ENCODE measurements around the gene HPGD. TPM values are rescaled to one million over a fixed set of nuclear protein-coding genes. Genes with fewer than 3 reads are reported as not detected.

HPGD gene
- total RNA-seq, 2 donors from 2014 or later: 0.33 to 9.1 TPM

- no peak overlapping the region for H3K4me3 ChIP-seq
- no peak overlapping the region for H3K27ac ChIP-seq
Observed at GRCh38 chr4:174524242-174524641, 2.0 kb upstream of the HPGD start.

GRCh38 chr4:174523025-174523693, 871 bp upstream of the HPGD start:
- ATAC-seq (peak; percentile 15), DNase-seq (no peak)
- Histone ChIP-seq H3K9me3 (no peaks in the 10 kb centered on the region), H3K4me3 (no peak overlapping the region), H3K4me1 (peaks cover 11% of the 10 kb centered on the region), H3K27me3 (no peaks in the 10 kb centered on the region), H3K36me3 (replicated peaks in 1 of 2; ENCODE audit: insufficient read depth in 1 of 2, low read depth in 2 of 2) (no peaks in the 10 kb centered on the region), H3K27ac (no peak overlapping the region)
- WGBS, 2 donors: 61 to 67% methylated on average over 10 of the region's 10 CpGs
- TF ChIP-seq CTCF (IDR thresholded peaks at IDR 0.05): no peak
- TF ChIP-seq POLR2A (IDR thresholded peaks at IDR 0.05): no peak
- intact Hi-C loops (cut with DNase I): no loop called here

More at GRCh38 chr4:174524242-174524641, 2.0 kb upstream of the HPGD start:
- intact Hi-C loops (cut with DNase I): no loop called here
- no peaks in the 10 kb centered on the region for H3K27me3 ChIP-seq
- peaks cover 11% of the 10 kb centered on the region for H3K4me1 ChIP-seq
- ATAC-seq (no peak), DNase-seq (peak in 2 of 4 donors; percentile 6 to 9)
- WGBS, 2 donors: 9 to 13% methylated on average over 4 of the region's 4 CpGs
- no peak for TF ChIP-seq CTCF (IDR thresholded peaks at IDR 0.05)
- no peak for TF ChIP-seq POLR2A (IDR thresholded peaks at IDR 0.05)
- H3K9me3 ChIP-seq: no peaks in the 10 kb centered on the region
- H3K36me3 ChIP-seq (replicated peaks in 1 of 2; ENCODE audit: insufficient read depth in 1 of 2, low read depth in 2 of 2): no peaks in the 10 kb centered on the region

DNA sequence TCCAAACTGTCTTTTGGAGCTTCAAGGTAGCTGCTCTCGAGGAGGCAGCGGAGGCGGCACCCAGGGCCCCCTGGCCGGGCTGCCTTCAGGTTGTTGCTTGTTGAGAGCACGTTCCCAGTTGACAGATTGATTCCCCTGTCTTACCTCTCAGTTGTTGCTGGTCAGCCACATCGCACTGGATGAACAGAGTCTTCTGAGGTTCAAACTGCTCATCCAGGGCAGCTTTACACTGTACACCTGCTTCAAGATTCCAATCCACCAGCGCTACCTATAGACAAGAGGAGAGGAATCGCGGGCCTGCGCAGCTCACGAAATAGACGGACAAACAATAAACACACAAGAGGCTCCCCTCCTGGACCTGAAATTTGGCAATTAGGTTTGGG, 497 bp downstream of the HPGD start:
- no peak overlapping the region for H3K27ac ChIP-seq
- 0 to 1% methylated on average over 11 to 12 of the region's 12 CpGs for WGBS, 2 donors

DNA sequence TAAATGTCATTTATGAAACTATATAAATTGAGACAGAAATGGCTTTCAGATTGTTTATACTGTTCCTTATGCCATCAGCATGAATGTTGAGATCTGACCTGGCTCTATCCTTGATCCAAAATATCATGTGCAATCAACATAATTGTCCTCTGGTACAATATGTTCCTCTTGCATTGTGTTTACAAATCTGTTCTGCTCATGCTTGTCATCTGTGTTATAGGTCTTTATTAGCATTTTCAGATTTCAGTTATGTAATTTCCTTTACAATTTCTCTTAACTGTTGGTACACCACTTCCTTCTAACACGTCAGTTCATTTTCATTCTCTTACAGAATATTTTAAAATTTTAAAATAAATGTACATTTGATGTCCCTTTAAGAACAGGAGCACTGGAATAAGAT, 1.6 kb downstream of the HPGD start:
- H3K27me3 ChIP-seq: no peaks in the 10 kb centered on the region
- DNase-seq (no peak), ATAC-seq (no peak)
- WGBS, 2 donors: 69 to 78% methylated on average over 1 of the region's 1 CpG
- no peak for TF ChIP-seq POLR2A (IDR thresholded peaks at IDR 0.05)
- no peak for TF ChIP-seq CTCF (IDR thresholded peaks at IDR 0.05)
- no peak overlapping the region for H3K27ac ChIP-seq
- H3K4me3 ChIP-seq: no peak overlapping the region
- H3K9me3 ChIP-seq: no peaks in the 10 kb centered on the region
- intact Hi-C loops (cut with DNase I): no loop called here
- peaks cover 11% of the 10 kb centered on the region for H3K4me1 ChIP-seq
- no peaks in the 10 kb centered on the region for H3K36me3 ChIP-seq (replicated peaks in 1 of 2; ENCODE audit: insufficient read depth in 1 of 2, low read depth in 2 of 2)

More for the DNA sequence above, 497 bp downstream of the HPGD start:
- TF ChIP-seq POLR2A (IDR thresholded peaks at IDR 0.05) (no peak), CTCF (IDR thresholded peaks at IDR 0.05) (no peak)
- H3K36me3 ChIP-seq (replicated peaks in 1 of 2; ENCODE audit: insufficient read depth in 1 of 2, low read depth in 2 of 2): no peaks in the 10 kb centered on the region
- H3K27me3 ChIP-seq: no peaks in the 10 kb centered on the region
- H3K9me3 ChIP-seq: no peaks in the 10 kb centered on the region
- ATAC-seq: peak; percentile 56
- peak overlapping the region in 1 of 2 donors; percentile 46 for H3K4me3 ChIP-seq
- DNase-seq: peak in 3 of 4 donors; percentile 3 to 33 (median 16)
- peaks cover 11% of the 10 kb centered on the region for H3K4me1 ChIP-seq
- intact Hi-C loops (cut with DNase I): no loop called here

Data from body of pancreas (tissue), 4 donors.